ENCODE measurements around the gene MED17.
"Not testable (repeated sequence)": the region's sequence is repeated elsewhere in the genome, so short reads cannot be mapped to it uniquely, and the experiment has no call there.

MED17 gene, protein sequence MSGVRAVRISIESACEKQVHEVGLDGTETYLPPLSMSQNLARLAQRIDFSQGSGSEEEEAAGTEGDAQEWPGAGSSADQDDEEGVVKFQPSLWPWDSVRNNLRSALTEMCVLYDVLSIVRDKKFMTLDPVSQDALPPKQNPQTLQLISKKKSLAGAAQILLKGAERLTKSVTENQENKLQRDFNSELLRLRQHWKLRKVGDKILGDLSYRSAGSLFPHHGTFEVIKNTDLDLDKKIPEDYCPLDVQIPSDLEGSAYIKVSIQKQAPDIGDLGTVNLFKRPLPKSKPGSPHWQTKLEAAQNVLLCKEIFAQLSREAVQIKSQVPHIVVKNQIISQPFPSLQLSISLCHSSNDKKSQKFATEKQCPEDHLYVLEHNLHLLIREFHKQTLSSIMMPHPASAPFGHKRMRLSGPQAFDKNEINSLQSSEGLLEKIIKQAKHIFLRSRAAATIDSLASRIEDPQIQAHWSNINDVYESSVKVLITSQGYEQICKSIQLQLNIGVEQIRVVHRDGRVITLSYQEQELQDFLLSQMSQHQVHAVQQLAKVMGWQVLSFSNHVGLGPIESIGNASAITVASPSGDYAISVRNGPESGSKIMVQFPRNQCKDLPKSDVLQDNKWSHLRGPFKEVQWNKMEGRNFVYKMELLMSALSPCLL
- total RNA-seq = 41.9 to 55.3 reads per million in 2 donors

DNA sequence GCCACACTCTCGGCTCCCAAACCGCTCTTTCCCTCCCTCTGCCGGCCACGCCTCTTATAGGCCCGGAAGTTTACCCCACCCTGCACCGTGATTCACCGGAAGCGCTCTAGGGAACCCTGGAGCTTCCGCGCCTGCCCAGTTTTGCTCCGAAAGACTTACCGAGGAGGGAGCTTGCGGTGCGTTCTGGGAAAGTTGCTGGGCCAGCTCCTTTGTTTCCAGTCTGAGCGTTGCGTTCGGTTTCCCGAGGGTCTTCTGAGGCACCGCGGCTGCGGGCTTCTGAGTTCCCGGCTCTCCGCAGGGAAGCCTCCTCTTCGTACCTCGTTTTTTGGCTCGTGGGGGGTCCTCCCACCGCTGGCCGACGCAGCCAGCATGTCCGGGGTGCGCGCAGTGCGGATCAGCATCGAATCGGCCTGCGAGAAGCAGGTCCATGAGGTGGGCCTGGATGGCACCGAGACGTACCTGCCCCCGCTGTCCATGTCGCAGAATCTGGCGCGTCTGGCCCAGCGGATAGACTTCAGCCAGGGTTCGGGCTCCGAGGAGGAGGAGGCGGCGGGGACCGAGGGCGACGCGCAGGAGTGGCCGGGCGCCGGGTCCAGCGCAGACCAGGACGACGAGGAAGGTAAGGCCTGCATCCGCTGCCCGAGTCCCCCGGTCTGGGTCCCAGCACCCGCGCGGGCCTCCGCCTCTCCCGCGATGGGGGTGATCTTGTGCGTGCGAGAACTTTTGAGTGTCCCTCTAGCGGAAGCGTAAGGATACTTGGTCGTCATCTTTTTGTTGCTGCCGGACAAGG is at the start of gene MED17:
Gene MED17, plus strand, starts transcription at position 138 of the 790 bp plus-strand sequence. Its CDS starts 232 bp downstream, at position 370.
- peak; percentile 31 for DNase-seq

DNA sequence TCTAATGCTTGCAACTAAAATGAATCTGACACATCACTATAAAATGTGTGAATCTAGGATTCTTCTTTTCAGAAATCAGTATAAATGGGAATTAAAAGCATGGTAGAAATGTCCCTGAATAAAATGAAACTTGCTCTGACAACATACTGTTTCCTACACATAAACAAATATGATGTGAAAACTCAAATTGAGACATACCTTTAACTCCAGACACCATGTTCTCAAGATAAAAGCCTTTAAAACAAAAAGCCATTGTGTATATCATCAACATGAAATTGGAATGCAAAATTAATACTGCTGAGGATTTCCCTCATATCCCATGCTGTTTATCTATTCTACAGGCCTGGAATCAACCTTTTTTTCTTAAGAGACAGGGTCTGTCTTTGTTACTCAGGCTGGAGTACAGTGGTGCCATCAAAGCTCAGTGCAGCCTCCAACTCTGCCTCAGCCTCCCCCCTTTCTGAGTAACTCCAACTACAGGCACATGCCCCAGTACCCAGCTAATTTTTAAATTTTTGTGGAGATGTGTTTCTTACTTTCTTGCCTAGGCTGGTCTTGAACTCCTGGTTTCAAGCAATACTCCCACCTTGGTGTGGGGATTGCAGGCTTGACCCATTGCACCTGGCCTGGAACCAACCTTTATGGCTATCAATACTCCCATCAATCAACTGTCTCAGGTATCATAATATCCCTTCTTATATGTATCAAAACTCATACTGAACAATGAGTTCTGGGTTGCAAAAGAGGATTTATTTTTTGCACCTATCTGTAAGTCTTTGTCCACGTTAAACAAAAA is 49.5 kb upstream of the MED17 start:
- DNase-seq = no peak

DNA sequence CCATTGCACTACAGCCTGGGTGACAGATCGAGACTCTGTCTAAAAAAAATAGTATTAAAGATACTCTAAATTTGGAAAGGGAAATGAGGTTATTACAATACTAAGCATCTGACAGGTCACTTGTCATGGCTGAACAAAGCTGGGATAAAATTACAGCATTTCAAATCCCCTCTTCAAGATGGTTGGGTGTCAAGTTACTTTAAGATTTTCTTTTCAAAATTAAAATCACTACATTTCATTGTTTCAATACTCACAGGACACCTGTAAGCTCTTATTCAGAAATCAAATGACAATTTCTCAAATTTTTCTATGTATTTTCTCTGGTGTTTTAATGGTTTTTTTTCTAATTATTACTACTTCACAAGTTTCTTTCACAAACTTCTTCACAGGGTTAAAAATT is 48.5 kb upstream of the MED17 start:
- no peak for DNase-seq

DNA sequence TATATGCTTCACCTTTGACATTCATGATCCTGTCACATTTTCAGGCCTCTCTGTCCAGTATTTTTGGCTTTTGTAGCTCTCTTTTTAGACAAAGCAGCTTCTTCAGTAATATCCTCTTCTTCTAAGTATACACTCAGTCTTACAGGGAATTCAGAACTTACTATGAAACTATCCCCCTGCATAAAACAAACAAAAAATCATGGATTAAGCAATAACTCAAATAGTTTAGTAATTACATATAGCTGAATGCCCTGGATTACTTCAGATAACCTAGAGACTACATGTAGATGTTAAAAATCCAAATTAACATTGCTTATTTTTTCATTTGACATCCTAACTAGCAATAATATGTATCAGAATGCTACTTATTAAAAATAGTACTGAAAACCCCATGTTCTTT is 48.0 kb upstream of the MED17 start:
- no peak for DNase-seq

DNA sequence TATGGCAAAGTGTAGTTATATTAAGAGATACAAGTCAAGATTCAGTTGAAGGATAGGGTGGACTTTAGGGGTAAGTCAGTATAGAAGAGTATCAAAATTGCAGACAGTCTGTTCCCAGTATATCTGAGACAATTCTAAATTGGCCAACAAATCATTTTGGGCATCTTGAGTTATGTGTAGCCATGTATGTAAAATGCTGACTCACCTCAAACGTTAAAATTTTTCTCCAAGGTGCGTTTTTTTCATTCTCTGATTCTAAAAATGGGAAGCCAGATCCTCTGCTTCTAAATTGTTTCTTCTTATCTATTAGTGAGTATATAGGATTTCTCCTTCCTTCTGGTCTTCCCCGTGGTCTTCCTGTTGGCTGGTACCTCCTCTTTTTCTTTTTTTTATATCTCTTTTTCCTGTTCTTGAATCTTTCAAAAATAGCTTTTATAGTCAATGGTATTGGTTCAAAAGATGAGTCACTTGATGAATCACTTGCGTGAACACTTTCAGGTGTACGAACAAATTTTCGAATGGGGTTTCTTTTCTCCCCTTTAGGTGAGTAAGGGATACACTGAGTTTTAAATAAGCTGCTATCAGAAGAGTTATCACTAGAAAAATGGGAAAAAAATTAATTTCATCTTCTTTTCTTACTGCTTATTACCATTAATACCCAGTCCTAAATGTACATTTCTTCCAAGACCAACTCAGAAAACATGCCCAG is 46.0 kb upstream of the MED17 start:
- no peak for DNase-seq

DNA sequence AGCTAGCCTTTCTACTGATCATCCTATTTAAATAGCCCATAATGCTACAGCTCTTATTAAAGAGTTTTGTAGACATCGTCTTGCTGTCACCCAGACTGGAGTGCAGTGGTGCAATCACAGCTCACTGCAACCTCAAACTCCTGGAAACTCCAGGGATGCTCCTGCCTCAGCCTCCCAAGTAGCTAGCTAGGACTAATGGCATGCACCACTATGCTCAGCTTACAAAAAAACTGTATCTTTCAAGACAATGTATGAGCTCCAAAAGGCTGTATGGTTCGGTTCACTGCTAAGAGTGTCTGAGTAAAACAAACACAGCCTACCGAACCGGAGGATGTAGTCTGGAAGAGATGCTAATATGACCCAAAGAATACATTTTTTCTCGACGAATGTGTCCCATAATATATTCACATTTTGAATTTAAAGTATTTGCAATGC is 45.4 kb upstream of the MED17 start:
- no peak for DNase-seq

DNA sequence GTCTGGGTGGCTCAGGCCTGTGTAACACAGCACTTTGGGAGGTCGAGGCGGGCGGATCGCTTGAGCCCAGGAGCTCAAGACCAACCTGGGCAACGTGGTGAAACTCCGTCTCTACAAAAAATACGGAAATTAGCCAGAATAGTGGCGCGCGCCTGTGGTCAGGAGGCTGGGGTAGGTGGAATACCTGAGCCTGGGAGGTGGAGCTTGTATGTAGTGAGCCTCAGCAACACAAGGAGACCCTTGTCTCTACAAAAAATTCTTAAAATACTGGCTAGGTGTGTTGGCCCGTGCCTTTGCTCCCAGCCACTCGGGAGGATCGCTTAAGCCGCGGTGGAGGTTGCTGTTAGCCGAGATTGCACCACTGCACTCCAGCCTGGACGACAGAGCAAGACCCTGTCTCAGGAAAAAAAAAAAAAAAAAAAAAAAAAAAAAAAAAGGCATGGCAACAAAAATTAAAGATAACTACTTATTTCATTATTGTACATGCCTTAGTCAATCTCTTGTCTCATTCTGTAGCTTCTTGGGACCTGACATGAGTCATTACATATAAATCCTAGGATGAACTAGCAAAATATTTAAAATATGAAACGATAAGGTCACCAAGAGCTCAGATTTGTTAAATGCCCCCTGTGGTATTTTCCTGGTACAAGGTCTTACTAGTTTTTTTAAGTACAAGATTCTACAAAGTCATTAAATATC is 43.9 kb upstream of the MED17 start:
- no peak for DNase-seq

DNA sequence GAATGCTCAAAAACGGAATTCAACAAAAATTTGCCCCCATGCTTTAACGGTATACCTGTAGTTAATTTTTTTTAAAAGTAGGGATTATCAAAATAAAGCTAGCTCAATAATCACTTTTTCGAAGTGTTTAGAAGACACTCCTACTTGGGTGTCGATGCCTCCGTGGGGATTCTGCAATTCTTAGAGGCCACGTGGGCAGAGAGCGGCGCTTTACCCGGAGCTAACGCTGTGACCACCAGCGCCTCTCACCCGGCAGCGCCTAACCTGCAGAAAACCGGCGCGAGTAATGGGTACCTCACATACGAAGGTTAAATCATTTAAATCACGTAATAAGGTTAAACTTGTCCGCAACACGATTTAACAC is 43.4 kb upstream of the MED17 start:
- DNase-seq = peak; percentile 35

DNA sequence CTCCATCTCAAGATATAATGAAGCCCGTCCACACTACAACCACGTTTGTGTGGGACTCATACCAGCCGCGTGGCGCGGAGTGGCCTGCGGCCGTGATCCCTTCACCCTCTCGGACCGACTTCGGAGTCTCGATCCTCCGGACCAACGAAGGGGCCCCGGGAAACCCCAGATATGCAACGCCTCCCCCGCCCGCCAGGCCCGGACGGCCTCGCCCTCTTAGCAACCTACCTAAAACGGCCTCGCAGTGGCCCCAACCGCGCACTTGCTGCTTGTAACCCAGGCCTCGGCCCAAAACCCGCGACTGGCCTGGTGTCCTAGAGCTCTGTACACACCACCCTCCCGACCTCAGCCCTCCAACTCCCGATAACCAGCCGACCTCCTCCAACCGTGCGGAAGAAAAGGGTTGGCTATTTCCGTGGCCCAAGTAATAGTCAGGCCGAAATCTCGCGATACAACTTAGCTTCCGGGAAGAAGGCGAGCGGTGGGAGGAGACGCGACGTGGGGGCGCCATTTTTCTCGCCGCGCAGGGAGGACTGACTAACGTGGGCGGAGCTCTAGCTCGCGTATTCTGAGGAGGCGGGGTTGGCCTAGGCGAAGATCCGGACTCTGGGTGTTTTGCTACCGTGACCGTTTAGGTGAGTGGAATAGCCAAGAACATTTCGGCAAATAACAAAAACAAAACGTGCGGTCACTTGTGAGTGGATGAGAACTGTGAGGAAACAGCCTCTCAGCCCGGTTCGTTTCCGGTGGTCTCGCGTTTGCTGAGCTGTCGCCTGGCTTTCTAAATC is 42.8 kb upstream of the MED17 start, which contains the start of the genes C11orf54 and TAF1D:
Gene C11orf54, plus strand, starts transcription at position 579 of the 788 bp plus-strand sequence. CDS start 5,722 bp downstream, outside the sequence.
Gene TAF1D, minus strand, starts transcription at position 402 of the 788 bp plus-strand sequence. CDS start 2,191 bp downstream, outside the sequence.
- DNase-seq = peak; percentile 78

DNA sequence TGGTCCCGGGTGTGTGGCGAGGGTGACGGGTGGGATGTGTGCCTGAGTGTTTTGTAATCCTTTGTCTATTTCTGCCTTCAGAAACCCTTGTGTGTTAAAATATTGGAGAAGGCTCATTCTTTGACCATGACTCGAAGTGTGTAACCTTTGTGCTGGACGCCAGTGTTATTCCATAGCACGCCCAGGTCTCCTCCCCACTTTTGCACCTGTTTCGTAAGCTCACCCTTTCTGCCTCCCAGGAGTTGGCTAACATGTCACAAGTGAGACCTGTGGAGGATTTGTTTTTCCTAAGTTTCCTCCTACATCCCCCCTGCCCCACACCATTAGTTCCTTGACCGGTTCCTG is 42.2 kb upstream of the MED17 start:
- no peak for DNase-seq

DNA sequence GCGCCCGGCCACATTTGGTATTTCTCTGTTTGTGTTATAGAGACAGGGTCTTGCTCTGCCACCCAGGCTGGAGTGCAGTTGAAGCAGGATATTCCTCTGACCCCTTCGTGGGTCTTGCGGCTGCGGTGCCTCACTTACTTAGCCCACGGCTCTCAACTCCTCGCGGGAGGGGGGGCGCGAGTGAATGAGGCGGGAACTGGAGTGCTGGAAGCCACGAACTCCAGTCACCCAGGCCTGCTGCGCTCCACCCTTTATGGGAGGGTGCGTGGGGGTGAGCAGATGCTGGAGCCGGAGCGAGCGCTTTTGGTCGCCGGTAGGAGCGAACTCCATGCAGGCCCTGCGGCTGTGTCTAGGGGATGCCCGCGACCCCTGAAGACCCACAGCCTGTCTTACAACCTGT is 40.8 kb upstream of the MED17 start:
- no peak for DNase-seq

DNA sequence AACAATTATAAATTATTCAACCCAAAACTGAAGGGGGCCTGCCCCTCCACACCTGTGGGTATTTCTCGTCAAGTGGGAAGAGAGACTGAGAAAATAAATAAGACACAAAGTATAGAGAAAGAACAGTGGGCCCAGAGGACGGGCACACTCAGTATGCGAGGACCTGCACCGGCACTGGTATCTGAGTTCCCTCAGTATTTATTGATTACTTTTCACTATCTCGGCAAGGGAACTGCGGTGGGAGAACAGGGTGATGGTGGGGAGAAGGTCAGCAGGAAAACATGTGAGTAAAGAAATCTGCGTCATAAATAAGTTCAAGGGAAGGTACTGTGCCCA is 39.4 kb upstream of the MED17 start:
- no peak for DNase-seq

DNA sequence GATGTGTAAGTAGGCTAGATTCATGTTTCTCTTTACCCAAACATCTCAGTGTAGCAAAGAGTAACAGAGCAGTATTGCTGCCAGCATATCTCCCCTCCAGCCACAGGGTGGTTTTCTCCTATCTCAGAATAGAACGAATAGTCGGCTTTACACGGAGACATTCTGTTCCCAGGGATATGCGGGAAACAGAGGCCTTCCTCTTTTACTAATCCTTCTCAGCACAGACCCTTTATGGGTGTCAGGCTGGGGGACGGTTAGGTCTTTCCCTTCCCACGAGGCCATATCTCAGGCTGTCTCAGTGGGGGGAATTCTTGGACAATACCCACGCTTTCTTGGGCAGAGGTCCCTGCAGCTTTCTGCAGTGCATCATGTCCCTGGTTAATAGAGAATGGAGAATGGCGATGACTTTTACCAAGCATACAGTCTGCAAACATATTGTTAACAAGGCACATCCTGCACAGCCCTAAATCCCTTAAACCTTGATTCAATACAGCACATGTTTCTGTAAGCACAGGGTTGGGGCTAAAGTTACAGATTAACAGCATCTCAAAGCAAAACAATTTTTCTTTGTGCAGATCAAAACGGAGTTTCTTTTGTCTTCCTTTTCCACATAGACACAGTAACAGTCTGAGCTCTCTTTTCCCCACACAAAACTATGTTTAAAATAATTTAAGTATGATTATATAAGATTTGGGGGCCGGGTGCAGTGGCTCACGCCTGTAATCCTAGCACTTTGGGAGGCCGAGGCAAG is 38.9 kb upstream of the MED17 start:
- not testable (repeated sequence) for DNase-seq

DNA sequence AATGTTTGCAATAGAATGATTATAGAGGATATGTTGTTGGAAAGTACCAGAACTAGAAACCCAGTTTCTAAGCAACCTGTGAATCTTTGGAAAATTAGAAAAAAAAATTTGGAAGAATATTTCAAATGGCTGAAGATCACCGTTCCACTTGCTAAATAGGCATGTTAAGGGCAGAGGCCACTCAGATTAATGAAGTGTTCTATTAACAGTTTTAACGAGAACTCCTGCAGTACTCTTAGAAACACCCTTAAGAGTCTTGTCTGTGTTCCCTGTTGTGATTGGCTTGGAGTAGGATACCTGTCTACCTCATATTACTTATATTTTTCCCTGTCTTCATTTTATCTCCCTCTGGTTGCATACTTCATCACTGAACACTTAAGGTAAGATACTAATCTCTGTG is 38.0 kb upstream of the MED17 start:
- no peak for DNase-seq

DNA sequence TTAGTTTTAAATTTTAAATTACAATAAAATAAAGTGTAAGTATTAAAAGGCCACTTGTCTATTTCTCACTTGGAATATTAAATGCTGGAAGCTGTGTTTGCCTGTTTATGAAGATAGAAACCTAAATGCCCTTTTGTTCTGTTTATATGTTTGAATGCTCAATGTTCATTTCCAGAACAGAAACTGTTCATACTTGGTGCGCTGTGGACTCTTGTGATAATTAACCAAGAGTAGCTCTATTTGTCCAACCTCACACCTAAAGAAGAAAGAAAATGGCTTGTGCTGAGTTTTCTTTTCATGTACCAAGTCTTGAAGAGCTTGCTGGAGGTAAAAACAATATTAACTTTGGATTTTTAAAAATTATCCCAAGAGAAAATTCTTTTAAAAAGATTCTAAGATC is 37.0 kb upstream of the MED17 start:
- DNase-seq = no peak

DNA sequence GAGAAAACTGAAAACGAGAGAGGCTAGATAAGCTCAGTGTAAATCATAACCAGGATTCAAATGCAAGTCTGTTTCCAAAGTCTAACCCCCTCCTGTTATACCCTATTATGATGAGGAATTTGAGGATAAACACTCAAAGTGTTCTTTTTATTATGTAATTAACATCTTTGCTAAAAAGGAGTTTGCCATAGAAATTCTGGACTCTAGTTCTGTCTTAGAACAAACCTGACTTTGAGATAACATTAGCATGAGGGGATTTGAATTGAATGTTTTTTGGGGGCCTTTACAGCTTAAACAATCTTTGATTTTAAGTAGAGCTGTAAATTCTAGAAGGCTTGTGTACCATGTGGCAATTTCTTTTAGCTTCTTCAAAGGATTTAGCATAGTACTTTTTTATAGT is 33.1 kb upstream of the MED17 start:
- no peak for DNase-seq

DNA sequence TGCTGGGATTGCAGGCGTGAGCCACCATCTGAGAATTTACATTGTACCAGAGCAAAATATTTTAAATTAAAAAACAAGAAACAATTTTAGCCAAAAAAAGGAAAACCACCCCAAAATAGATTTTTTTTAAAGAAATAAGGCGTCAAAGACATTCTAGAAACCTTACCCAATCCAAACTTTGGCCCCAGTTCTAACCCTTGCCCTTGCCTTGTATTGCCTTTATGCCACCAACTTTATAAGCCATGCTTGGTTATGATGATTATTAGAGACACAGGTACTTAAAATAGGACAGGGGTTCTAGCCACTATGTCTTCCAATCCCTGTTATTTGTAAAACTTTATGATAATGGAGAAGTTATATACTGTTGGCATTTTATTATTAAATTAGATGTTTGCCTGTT is 30.8 kb upstream of the MED17 start:
- no peak for DNase-seq

DNA sequence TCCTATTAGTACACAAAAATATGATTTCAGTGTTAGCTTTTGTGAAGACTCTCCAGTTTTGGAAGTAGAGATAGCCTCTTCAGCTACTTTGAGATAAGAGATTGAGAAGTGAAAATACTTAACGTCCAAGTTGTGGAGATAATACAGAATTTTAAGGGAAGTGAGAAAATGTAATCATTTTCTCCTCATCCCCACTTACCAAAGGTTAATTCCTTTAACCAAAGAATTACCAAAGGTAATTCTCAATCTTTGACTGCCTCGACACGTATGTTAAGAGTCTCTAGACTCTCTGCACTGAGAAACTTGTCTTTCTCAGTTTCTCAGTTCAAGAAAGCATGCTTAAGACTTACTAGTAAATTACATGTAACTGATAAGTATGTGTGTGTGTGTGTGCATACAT is 27.3 kb upstream of the MED17 start:
- no peak for DNase-seq

DNA sequence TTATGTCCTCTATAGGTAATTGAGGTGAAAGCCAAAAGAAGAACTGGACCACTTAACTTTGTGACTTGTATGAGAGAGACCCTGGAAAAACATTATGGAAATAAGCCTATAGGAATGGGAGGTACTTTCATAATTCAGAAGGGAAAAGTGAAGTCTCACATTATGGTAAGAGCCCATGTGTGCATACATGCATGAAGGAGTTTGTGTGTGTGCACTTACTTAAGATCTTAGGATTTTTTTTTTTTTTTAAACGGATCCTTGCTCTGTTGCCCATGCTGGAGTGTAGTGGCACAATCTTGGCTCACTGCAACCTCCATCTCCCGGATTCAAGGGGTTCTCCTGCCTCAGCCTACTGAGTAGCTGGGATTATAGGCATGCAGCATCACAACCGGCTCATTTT is 26.8 kb upstream of the MED17 start:
- no peak for DNase-seq

Data from activated gamma-delta T cell (primary cell).